ENCODE measurements around the gene KHK.

GRCh38 chr2:27131429-27131828, 44.9 kb downstream of the KHK start:
- TF ChIP-seq TARDBP (IDR thresholded peaks at IDR 0.05), result no peak
- TF ChIP-seq POLR2A (conservative IDR thresholded peaks at IDR 0.05), result no peak
- no peak for TF ChIP-seq SRF (CRISPR knock-in tag; IDR thresholded peaks at IDR 0.05)
- no peak for TF ChIP-seq ZNF354B (CRISPR knock-in tag; IDR thresholded peaks at IDR 0.05)
- no peak for TF ChIP-seq CTCF (IDR thresholded peaks at IDR 0.05 in 2 of 3, conservative IDR thresholded peaks at IDR 0.05 in 1 of 3; ENCODE audit: insufficient read depth in 2 of 3, low read depth in 1 of 3, low read length in 3 of 3)
